Measurements from ENCODE around the gene PPP1R9B.

PPP1R9B gene

GRCh38 chr17:50135316-50136095, 15.0 kb downstream of the PPP1R9B start:
- H3K36me3 ChIP-seq (replicated peaks): peaks cover 59% of the 10 kb centered on the region
- H3K27me3 ChIP-seq (replicated peaks): no peaks in the 10 kb centered on the region
- TF ChIP-seq CTCF (IDR thresholded peaks at IDR 0.05; ENCODE audit: low read depth, low read length, missing control alignments): no peak
- in situ Hi-C loops (cut with HindIII; ENCODE audit: low pct_ligation_motif_present, low sequenced_read_pairs): no loop called here
- no peak for DNase-seq
- H3K4me3 ChIP-seq (ENCODE audit: low read depth, low read length): no peak overlapping the region
- H3K27ac ChIP-seq: no peak overlapping the region

- in situ Hi-C loops (cut with HindIII; ENCODE audit: low pct_ligation_motif_present, low sequenced_read_pairs): no loop called here
- TF ChIP-seq CTCF (IDR thresholded peaks at IDR 0.05; ENCODE audit: low read depth, low read length, missing control alignments): peak; percentile 5
Measured at GRCh38 chr17:50134206-50135110, 16.0 kb downstream of the PPP1R9B start.

GRCh38 chr17:50133769-50134099, 16.7 kb downstream of the PPP1R9B start:
- Histone ChIP-seq H3K4me3 (ENCODE audit: low read depth, low read length) (no peak overlapping the region), H3K27me3 (replicated peaks) (no peaks in the 10 kb centered on the region), H3K36me3 (replicated peaks) (peaks cover 42% of the 10 kb centered on the region), H3K27ac (no peak overlapping the region)
- in situ Hi-C loops (cut with HindIII; ENCODE audit: low pct_ligation_motif_present, low sequenced_read_pairs): no loop called here
- TF ChIP-seq CTCF (IDR thresholded peaks at IDR 0.05; ENCODE audit: low read depth, low read length, missing control alignments): no peak
- DNase-seq: no peak

More at GRCh38 chr17:50134206-50135110, 16.0 kb downstream of the PPP1R9B start:
- H3K27ac ChIP-seq: no peak overlapping the region
- H3K27me3 ChIP-seq (replicated peaks): no peaks in the 10 kb centered on the region
- H3K36me3 ChIP-seq (replicated peaks): peaks cover 50% of the 10 kb centered on the region
- DNase-seq: no peak
- no peak overlapping the region for H3K4me3 ChIP-seq (ENCODE audit: low read depth, low read length)

GRCh38 chr17:50133028-50133768, 17.3 kb downstream of the PPP1R9B start:
- H3K36me3 ChIP-seq (replicated peaks): peaks cover 37% of the 10 kb centered on the region
- TF ChIP-seq CTCF (IDR thresholded peaks at IDR 0.05; ENCODE audit: low read depth, low read length, missing control alignments): no peak
- no peaks in the 10 kb centered on the region for H3K27me3 ChIP-seq (replicated peaks)
- H3K4me3 ChIP-seq (ENCODE audit: low read depth, low read length): no peak overlapping the region
- DNase-seq: no peak
- in situ Hi-C loops (cut with HindIII; ENCODE audit: low pct_ligation_motif_present, low sequenced_read_pairs): no loop called here
- H3K27ac ChIP-seq: no peak overlapping the region

GRCh38 chr17:50132104-50132794, 18.2 kb downstream of the PPP1R9B start:
- H3K4me3 ChIP-seq (ENCODE audit: low read depth, low read length): no peak overlapping the region
- no peak overlapping the region for H3K27ac ChIP-seq
- no peak for TF ChIP-seq CTCF (IDR thresholded peaks at IDR 0.05; ENCODE audit: low read depth, low read length, missing control alignments)
- in situ Hi-C loops (cut with HindIII; ENCODE audit: low pct_ligation_motif_present, low sequenced_read_pairs): no loop called here
- peaks cover 28% of the 10 kb centered on the region for H3K36me3 ChIP-seq (replicated peaks)
- H3K27me3 ChIP-seq (replicated peaks): no peaks in the 10 kb centered on the region
- no peak for DNase-seq

All from brain microvascular endothelial cell (primary cell).